Osteoblast (primary cell): Measurements from ENCODE around the gene ATN1. TPM values are rescaled to one million over a fixed set of nuclear protein-coding genes. Genes with fewer than 3 reads are reported as not detected.

Source experiments
- DNase-seq: peaks from one replicate; pipeline ENCODE4 v3.0.0; 2011; ENCODE audit warnings: low spot score, mixed read lengths; ENCODE audit not compliant: insufficient read length; ENCODE audit errors: missing footprints
- H2AFZ ChIP-seq: 2 replicates; pipeline ENCODE4 v1.6.0; 2011; ENCODE audit warnings: mild to moderate bottlenecking, low read length
- H3K27ac ChIP-seq: 2 replicates; pipeline ENCODE4 v1.5.1; 2011; ENCODE audit warnings: mild to moderate bottlenecking, low read depth, low read length, moderate library complexity
- H3K27me3 ChIP-seq: 2 replicates; pipeline ENCODE4 v1.6.0; 2012; ENCODE audit warnings: mild to moderate bottlenecking, control low read depth, inconsistent platforms, low read length, moderate library complexity; ENCODE audit not compliant: insufficient read depth
- H3K36me3 ChIP-seq: 2 replicates; pipeline ENCODE4 v1.5.1; 2011; ENCODE audit warnings: mild to moderate bottlenecking, low read length, control low read depth, moderate library complexity; ENCODE audit not compliant: insufficient read depth
- H3K4me1 ChIP-seq: 2 replicates; pipeline ENCODE4 v1.5.1; 2011; ENCODE audit warnings: mild to moderate bottlenecking, low read length, control low read depth, moderate library complexity; ENCODE audit not compliant: insufficient read depth
- H3K4me2 ChIP-seq: 2 replicates; pipeline ENCODE4 v1.6.0; 2011; ENCODE audit warnings: mild to moderate bottlenecking, low read length; ENCODE audit not compliant: insufficient read depth
- H3K4me3 ChIP-seq: fragments of 200-600 bp; sonication (generic); 3 replicates; pipeline ENCODE4 v1.5.1; 2012; ENCODE audit warnings: mild to moderate bottlenecking, low read length, inconsistent platforms; ENCODE audit not compliant: insufficient read depth
- H3K79me2 ChIP-seq: 2 replicates; pipeline ENCODE4 v1.6.0; 2012; ENCODE audit warnings: mild to moderate bottlenecking, low read length, control low read depth, inconsistent platforms; ENCODE audit not compliant: insufficient read depth
- H3K9me3 ChIP-seq: 2 replicates; pipeline ENCODE4 v1.5.1; 2011; ENCODE audit warnings: low read depth, low read length, control low read depth
- H4K20me1 ChIP-seq: 2 replicates; pipeline ENCODE4 v1.6.0; 2012; ENCODE audit warnings: mild to moderate bottlenecking, low read length, control low read depth; ENCODE audit not compliant: insufficient read depth
- CTCF ChIP-seq: IDR thresholded peaks from 2 replicates; pipeline ENCODE4 v1.5.1; 2011; ENCODE audit warnings: mild to moderate bottlenecking, low read depth, low read length, moderate library complexity; ENCODE audit errors: extremely low read depth
- small RNA-seq: library from RNA; depleted of rRNA; stranded (forward); fragments of <200 nt; gene quantifications from one replicate; pipeline ENCODE3, GENCODE V24; 2012
- total RNA-seq: library from RNA; depleted of rRNA; stranded (reverse); fragments of >200 nt; gene quantifications from 2 replicates; pipeline ENCODE4 v1.2.3, GENCODE V29; 2012

Gene ATN1
- total RNA-seq, 1 donor = 14.1 TPM

- no peak for TF ChIP-seq CTCF
- no peaks in the 10 kb centered on the region for H4K20me1 ChIP-seq
- peaks cover 44% of the 10 kb centered on the region for H3K36me3 ChIP-seq
- no peak overlapping the region for H3K4me2 ChIP-seq
- no peaks in the 10 kb centered on the region for H3K79me2 ChIP-seq
- DNase-seq = no peak
- H3K9me3 ChIP-seq = no peaks in the 10 kb centered on the region
- no peaks in the 10 kb centered on the region for H3K27me3 ChIP-seq
- H3K4me3 ChIP-seq = no peak overlapping the region
- no peak overlapping the region for H3K27ac ChIP-seq
- no peak overlapping the region for H2AFZ ChIP-seq
- no peaks in the 10 kb centered on the region for H3K4me1 ChIP-seq
These were observed 54.8 kb downstream of the ATN1 start for GRCh38 chr12:6982532-6982931.

GRCh38 chr12:6987956-6988553 lies 60.3 kb downstream of the ATN1 start:
- no peak overlapping the region for H3K4me3 ChIP-seq
- no peak overlapping the region for H3K27ac ChIP-seq
- no peaks in the 10 kb centered on the region for H3K79me2 ChIP-seq
- H3K36me3 ChIP-seq = peaks cover 18% of the 10 kb centered on the region
- no peaks in the 10 kb centered on the region for H3K27me3 ChIP-seq
- H3K4me1 ChIP-seq = no peaks in the 10 kb centered on the region
- no peak for TF ChIP-seq CTCF
- H3K9me3 ChIP-seq = no peaks in the 10 kb centered on the region
- H3K4me2 ChIP-seq = no peak overlapping the region
- no peaks in the 10 kb centered on the region for H4K20me1 ChIP-seq
- DNase-seq = no peak
- no peak overlapping the region for H2AFZ ChIP-seq

Small RNAs within 50 kb of the gene (small RNA-seq; reads per million reads assigned to genes)
- gene MIR141 (9.1 reads per million, percentile 91 among the genes with 10 or more reads in this experiment), gene MIR200C (13.2 reads per million, percentile 93 among the genes with 10 or more reads in this experiment), gene RNU7-1 (not detected), gene SCARNA12 (3.0 reads per million, percentile 78 among the genes with 10 or more reads in this experiment)

Other genes with a start within 250 kb of the ATN1 start
- gene ZNF384, start 238.6 kb upstream of the ATN1 start, total RNA-seq = 19.9 and 22.4 TPM in 2 replicates
- gene PIANP, start 227.1 kb upstream of the ATN1 start, total RNA-seq = not detected in 2 replicates
- gene COPS7A, start 203.9 kb upstream of the ATN1 start, total RNA-seq = 91.9 and 98.8 TPM in 2 replicates
- gene MLF2, start 174.8 kb upstream of the ATN1 start, total RNA-seq = 118 and 138 TPM in 2 replicates
- 70.4 and 72.7 TPM in 2 replicates for gene PTMS, start 161.6 kb upstream of the ATN1 start, total RNA-seq
- not detected in 2 replicates for gene LAG3, start 155.4 kb upstream of the ATN1 start, total RNA-seq
- gene CD4, start 138.4 kb upstream of the ATN1 start, total RNA-seq = 10.9 and 15.0 TPM in 2 replicates
- gene GPR162, start 106.1 kb upstream of the ATN1 start, total RNA-seq = 1.4 and 5.0 TPM in 2 replicates
- gene P3H3, start 99.6 kb upstream of the ATN1 start, total RNA-seq = 108 and 130 TPM in 2 replicates
- 1.4 and 2.7 TPM in 2 replicates for gene GNB3, start 87.0 kb upstream of the ATN1 start, total RNA-seq
- gene CDCA3, start 76.7 kb upstream of the ATN1 start, total RNA-seq = 4.0 and 5.0 TPM in 2 replicates
- 65.7 and 77.1 TPM in 2 replicates for gene USP5, start 75.8 kb upstream of the ATN1 start, total RNA-seq
- gene TPI1, start 60.4 kb upstream of the ATN1 start, total RNA-seq = 385 and 553 TPM in 2 replicates
- 11.5 and 11.9 TPM in 2 replicates for gene SPSB2, start 54.7 kb upstream of the ATN1 start, total RNA-seq
- 7.1 and 7.6 TPM in 2 replicates for gene LRRC23, start 23.1 kb upstream of the ATN1 start, total RNA-seq
- gene ENO2, start 13.4 kb upstream of the ATN1 start, total RNA-seq = 8.5 and 13.4 TPM in 2 replicates
- gene RNU7-1, start 15.9 kb downstream of the ATN1 start, total RNA-seq = not detected in 2 replicates
- gene C12orf57, start 16.1 kb downstream of the ATN1 start, total RNA-seq = 81.4 and 93.4 TPM in 2 replicates
- gene PTPN6, start 23.4 kb downstream of the ATN1 start, total RNA-seq = 0.29 and 0.36 TPM in 2 replicates
- 161 and 168 TPM in 2 replicates for gene PHB2, start 42.7 kb downstream of the ATN1 start, total RNA-seq
- 21.0 and 25.3 TPM in 2 replicates for gene EMG1, start 43.0 kb downstream of the ATN1 start, total RNA-seq
- 20.3 and 23.6 TPM in 2 replicates for gene LPCAT3, start 90.5 kb downstream of the ATN1 start, total RNA-seq
- 443 and 478 TPM in 2 replicates for gene C1S, start 132.8 kb downstream of the ATN1 start, total RNA-seq
- 313 and 330 TPM in 2 replicates for gene C1R, start 164.5 kb downstream of the ATN1 start, total RNA-seq
- 63.7 and 67.5 TPM in 2 replicates for gene C1RL, start 181.3 kb downstream of the ATN1 start, total RNA-seq
- not detected in 2 replicates for gene RBP5, start 200.9 kb downstream of the ATN1 start, total RNA-seq
- 6.2 and 7.6 TPM in 2 replicates for gene CLSTN3, start 202.4 kb downstream of the ATN1 start, total RNA-seq